Measurements from ENCODE around the gene TFG.

Gene TFG

DNA sequence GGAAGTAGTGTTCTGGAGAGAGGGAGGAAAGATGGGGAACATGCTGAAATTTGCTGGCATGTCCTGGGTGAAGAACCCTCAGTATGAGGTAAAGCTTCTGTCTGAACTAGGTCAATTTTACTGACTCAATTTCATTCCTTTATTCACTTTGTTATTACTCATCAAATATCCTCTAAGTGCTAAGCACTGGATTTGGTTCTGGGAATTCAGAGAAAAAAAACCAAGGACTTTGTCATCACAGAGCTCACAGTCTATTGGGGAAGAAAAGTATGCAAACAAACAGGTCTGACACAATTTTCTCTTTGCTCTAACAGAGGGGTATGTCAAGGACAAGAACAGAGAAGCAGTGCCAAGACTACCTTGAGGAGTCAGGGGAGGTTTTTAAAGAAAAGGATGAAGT lies 68.0 kb downstream of the TFG start:
- ChIA-PET POLR2A (no interaction called here), CTCF (interaction anchor here (1.0 to 2.3 kb wide), 8 partner anchors 8 to 419 kb away, joined by 3 to 11 read pairs (median 4); no protein-coding TSS in a partner anchor)
- H3K4me3 ChIP-seq (ENCODE audit: low read depth, low read length), result no peak overlapping the region
- peak; percentile 34 for DNase-seq (ENCODE audit: low read depth, low spot score)
- no peak for TF ChIP-seq CTCF (IDR thresholded peaks at IDR 0.05; ENCODE audit: insufficient read depth, low read length, missing control alignments)

DNA sequence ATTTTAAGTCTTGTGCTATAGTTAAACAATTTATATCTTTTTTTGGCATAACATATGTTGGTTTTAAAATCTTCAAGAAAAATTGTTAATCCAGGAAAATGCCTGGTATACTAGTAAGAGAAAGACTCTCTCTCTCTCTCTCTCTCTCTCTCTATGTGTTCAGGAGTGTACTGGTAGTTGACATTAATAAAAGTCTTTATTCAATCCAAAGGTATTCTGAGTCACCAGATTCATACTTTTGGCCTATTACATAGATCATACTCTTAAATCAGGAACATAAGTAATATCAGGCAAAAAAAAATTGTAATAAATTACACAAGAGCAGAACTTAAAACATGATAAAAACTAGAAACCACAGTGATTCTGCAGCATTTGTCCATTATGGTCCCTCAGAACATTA lies 70.2 kb downstream of the TFG start:
- ChIA-PET POLR2A (no interaction called here), CTCF (interaction anchor here (1.0 to 1.3 kb wide), 3 partner anchors 9 to 417 kb away, joined by 3 to 4 read pairs (median 3); no protein-coding TSS in a partner anchor)
- no peak for DNase-seq (ENCODE audit: low read depth, low spot score)
- H3K4me3 ChIP-seq (ENCODE audit: low read depth, low read length), result no peak overlapping the region
- no peak for TF ChIP-seq CTCF (IDR thresholded peaks at IDR 0.05; ENCODE audit: insufficient read depth, low read length, missing control alignments)

DNA sequence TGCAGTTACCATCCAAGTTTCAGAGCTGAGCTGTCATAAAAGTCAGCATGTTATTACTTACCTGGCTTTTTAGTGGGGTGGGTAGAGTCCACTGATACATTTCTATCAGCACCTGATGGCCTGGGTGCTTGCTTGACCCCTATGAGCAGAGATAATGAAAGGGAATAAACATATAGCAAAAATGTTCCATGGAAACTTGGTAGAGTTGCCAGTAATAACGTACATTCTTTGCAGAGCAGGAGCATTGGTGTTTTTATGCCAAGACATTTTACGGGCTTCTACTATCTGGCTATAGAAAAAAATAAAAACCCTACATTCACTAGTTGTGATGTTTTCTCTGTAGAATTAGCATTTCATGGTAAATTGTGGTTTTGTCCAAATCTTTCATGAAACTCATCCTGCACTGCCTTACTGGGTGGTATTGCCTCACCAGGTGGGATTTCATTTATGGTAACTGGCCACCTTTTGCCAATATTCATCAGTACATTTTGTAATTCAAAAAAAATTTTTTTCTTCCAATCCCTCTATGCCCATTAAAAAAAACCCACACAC lies 70.9 kb downstream of the TFG start:
- CTCF ChIA-PET, result no interaction called here
- H3K4me3 ChIP-seq (ENCODE audit: low read depth, low read length), result no peak overlapping the region
- TF ChIP-seq CTCF (IDR thresholded peaks at IDR 0.05; ENCODE audit: insufficient read depth, low read length, missing control alignments), result no peak
- DNase-seq (ENCODE audit: low read depth, low spot score), result no peak
- POLR2A ChIA-PET, result no interaction called here

DNA sequence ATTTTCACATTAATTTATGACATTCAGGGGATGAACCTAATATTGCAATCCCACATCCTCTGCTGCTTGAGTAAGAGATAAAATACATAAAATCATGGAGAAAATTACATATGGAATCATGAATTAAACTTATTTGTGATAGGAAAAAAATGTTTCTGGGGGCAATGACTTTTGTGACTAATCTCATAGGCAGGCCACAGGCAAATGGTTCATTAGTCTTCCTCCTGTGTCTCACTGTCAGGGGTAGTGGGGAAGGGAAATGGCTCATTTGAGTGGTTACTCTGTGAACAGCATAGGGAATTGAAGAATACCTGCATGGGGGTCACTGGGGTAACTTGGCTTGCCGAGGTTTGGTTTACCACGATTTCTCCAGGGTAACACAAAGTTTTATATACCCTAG lies 72.0 kb downstream of the TFG start:
- no peak for TF ChIP-seq CTCF (IDR thresholded peaks at IDR 0.05; ENCODE audit: insufficient read depth, low read length, missing control alignments)
- no peak for DNase-seq (ENCODE audit: low read depth, low spot score)
- CTCF ChIA-PET, result no interaction called here
- POLR2A ChIA-PET, result no interaction called here
- no peak overlapping the region for H3K4me3 ChIP-seq (ENCODE audit: low read depth, low read length)

GRCh38 chr3:100782348-100782747 lies 73.1 kb downstream of the TFG start:
- H3K4me3 ChIP-seq (ENCODE audit: low read depth, low read length), result no peak overlapping the region
- no peak for TF ChIP-seq CTCF (IDR thresholded peaks at IDR 0.05; ENCODE audit: insufficient read depth, low read length, missing control alignments)
- ChIA-PET CTCF (interaction anchor here (0.9 kb wide), 2 partner anchors 14 to 179 kb away, joined by 3 to 5 read pairs; no protein-coding TSS in a partner anchor), POLR2A (no interaction called here)
- no peak for DNase-seq (ENCODE audit: low read depth, low spot score)

DNA sequence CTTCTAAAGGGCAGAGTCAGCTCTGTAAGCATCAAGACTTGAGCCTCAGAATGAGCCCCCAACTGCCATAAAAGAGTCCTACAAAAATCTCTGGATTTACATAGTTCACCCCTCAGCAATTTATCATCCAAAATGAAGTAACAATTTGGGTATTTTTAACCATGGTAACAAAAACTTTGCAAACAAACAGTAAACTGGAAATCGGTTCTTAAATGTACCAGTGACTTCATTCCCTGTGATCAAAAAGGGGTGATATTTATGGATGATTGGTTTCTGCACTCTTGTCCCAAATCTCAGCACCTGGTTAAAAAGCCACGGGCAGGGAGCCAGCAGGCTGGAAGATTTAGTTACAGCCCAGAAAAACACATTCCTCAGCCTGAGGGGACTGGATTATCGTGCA lies 73.6 kb downstream of the TFG start:
- DNase-seq (ENCODE audit: low read depth, low spot score), result no peak
- no peak for TF ChIP-seq CTCF (IDR thresholded peaks at IDR 0.05; ENCODE audit: insufficient read depth, low read length, missing control alignments)
- H3K4me3 ChIP-seq (ENCODE audit: low read depth, low read length), result no peak overlapping the region
- CTCF ChIA-PET, result interaction anchor here (0.9 kb wide), 2 partner anchors 13 to 180 kb away, joined by 3 to 5 read pairs; no protein-coding TSS in a partner anchor
- POLR2A ChIA-PET, result no interaction called here
